ENCODE results near the gene DAPK2. TPM values are rescaled to one million over a fixed set of nuclear protein-coding genes. Genes with fewer than 3 reads are reported as not detected.

Gene DAPK2
- total and polyA plus RNA-seq, 2 of the 13 experiments (the other 11 are each of a cell fraction or from before 2014, with no cell fraction given), result 0.33 to 0.63 TPM

DNA sequence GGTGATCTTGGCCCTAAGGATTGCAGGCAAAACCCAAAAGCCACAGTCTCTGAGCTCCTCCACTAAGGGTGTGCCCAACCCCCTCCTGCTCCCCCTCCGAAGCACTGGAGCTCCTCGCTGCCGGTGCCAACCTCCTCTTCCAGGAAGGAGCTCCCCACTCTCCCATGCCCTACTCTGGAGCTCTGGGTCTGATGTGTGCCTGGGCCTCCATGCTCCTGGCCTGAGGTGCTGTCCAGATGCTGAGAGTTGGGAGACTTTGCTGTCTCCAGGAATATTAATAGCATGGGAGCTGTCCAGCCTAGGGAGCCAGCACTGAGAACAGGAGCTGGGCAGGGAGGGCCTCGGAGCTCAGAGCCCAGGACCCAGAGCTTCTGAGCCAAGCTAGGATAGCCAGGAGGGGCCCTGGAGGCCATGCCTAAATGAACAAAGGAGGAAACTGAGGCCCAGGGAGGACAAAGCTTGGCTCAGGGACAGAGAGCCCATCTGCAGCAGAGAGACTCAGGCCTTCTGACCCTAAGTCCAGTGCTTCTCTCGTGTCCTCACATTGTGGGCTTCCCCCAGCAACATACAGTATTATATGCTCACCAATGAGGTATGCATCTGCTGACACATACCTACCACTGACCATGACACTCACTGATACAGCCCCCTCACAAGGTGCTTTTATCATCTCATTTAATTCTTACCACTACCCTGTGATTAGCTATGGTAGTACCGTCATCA lies 175.6 kb downstream of the DAPK2 start (continued):
- TF ChIP-seq THRA (CRISPR knock-in tag; IDR thresholded peaks at IDR 0.05; ENCODE audit: borderline replicate concordance) (peak; percentile 68), KMT2B (CRISPR knock-in tag; IDR thresholded peaks at IDR 0.05) (peak; percentile 81; the same call in 1 of the 2 replicates), ZNF383 (CRISPR knock-in tag; IDR thresholded peaks at IDR 0.05; ENCODE audit: borderline replicate concordance) (no peak), JARID2 (CRISPR knock-in tag; IDR thresholded peaks at IDR 0.05; ENCODE audit: insufficient replicate concordance) (peak; percentile 87), ZNF205 (CRISPR knock-in tag; IDR thresholded peaks at IDR 0.05) (peak; percentile 91), NR2F1 (CRISPR knock-in tag; IDR thresholded peaks at IDR 0.05) (peak in 1 of 2 experiments; percentile 54; a peak in 1 of 4 replicates), ZSCAN25 (CRISPR knock-in tag; IDR thresholded peaks at IDR 0.05) (no peak), TIGD3 (CRISPR knock-in tag; IDR thresholded peaks at IDR 0.05; ENCODE audit: borderline replicate concordance) (no peak), FOXP1 (IDR thresholded peaks at IDR 0.05) (no peak), FOXP1 (CRISPR knock-in tag; IDR thresholded peaks at IDR 0.05) (peak; percentile 15; the same call in 1 of the 2 replicates), ZNF335 (CRISPR knock-in tag; IDR thresholded peaks at IDR 0.05) (peak; percentile 92), ZNF792 (CRISPR knock-in tag; IDR thresholded peaks at IDR 0.05) (peak; percentile 84; the same call in 1 of the 2 replicates), TSC22D2 (CRISPR knock-in tag; IDR thresholded peaks at IDR 0.05; ENCODE audit: borderline replicate concordance) (peak; percentile 98), ZNF772 (CRISPR knock-in tag; IDR thresholded peaks at IDR 0.05) (peak; percentile 61; the same call in 1 of the 2 replicates), ZNF773 (CRISPR knock-in tag; IDR thresholded peaks at IDR 0.05; ENCODE audit: borderline replicate concordance) (peak; percentile 94), ZNF737 (CRISPR knock-in tag; IDR thresholded peaks at IDR 0.05; ENCODE audit: borderline replicate concordance) (no peak), GPN1 (CRISPR knock-in tag; IDR thresholded peaks at IDR 0.05; ENCODE audit: borderline replicate concordance) (0 out of 2 replicates have a peak, but pooled peaks have one; percentile 76), ZNF441 (CRISPR knock-in tag; IDR thresholded peaks at IDR 0.05; ENCODE audit: borderline replicate concordance) (peak; percentile 93), KLF12 (CRISPR knock-in tag; IDR thresholded peaks at IDR 0.05; ENCODE audit: borderline replicate concordance) (peak; percentile 53; the same call in 1 of the 2 replicates), KLF9 (CRISPR knock-in tag; IDR thresholded peaks at IDR 0.05; ENCODE audit: low read depth) (peak; percentile 77; the same call in 1 of the 2 replicates), MIER3 (CRISPR knock-in tag; IDR thresholded peaks at IDR 0.05; ENCODE audit: borderline replicate concordance) (peak; percentile 91)
- TF ChIP-seq, protein P1, sequence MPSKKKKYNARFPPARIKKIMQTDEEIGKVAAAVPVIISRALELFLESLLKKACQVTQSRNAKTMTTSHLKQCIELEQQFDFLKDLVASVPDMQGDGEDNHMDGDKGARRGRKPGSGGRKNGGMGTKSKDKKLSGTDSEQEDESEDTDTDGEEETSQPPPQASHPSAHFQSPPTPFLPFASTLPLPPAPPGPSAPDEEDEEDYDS (CRISPR knock-in tag; IDR thresholded peaks at IDR 0.05), result peak; percentile 47; the same call in 1 of the 2 replicates
- TF ChIP-seq, protein P2, sequence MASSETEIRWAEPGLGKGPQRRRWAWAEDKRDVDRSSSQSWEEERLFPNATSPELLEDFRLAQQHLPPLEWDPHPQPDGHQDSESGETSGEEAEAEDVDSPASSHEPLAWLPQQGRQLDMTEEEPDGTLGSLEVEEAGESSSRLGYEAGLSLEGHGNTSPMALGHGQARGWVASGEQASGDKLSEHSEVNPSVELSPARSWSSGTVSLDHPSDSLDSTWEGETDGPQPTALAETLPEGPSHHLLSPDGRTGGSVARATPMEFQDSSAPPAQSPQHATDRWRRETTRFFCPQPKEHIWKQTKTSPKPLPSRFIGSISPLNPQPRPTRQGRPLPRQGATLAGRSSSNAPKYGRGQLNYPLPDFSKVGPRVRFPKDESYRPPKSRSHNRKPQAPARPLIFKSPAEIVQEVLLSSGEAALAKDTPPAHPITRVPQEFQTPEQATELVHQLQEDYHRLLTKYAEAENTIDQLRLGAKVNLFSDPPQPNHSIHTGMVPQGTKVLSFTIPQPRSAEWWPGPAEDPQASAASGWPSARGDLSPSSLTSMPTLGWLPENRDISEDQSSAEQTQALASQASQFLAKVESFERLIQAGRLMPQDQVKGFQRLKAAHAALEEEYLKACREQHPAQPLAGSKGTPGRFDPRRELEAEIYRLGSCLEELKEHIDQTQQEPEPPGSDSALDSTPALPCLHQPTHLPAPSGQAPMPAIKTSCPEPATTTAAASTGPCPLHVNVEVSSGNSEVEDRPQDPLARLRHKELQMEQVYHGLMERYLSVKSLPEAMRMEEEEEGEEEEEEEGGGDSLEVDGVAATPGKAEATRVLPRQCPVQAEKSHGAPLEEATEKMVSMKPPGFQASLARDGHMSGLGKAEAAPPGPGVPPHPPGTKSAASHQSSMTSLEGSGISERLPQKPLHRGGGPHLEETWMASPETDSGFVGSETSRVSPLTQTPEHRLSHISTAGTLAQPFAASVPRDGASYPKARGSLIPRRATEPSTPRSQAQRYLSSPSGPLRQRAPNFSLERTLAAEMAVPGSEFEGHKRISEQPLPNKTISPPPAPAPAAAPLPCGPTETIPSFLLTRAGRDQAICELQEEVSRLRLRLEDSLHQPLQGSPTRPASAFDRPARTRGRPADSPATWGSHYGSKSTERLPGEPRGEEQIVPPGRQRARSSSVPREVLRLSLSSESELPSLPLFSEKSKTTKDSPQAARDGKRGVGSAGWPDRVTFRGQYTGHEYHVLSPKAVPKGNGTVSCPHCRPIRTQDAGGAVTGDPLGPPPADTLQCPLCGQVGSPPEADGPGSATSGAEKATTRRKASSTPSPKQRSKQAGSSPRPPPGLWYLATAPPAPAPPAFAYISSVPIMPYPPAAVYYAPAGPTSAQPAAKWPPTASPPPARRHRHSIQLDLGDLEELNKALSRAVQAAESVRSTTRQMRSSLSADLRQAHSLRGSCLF (CRISPR knock-in tag; IDR thresholded peaks at IDR 0.05; ENCODE audit: borderline replicate concordance), result 0 out of 2 replicates have a peak, but pooled peaks have one; percentile 76

Measured in HepG2 (cell line).